ENCODE data around the gene PKIG. TPM values are rescaled to one million over a fixed set of nuclear protein-coding genes. Genes with fewer than 3 reads are reported as not detected.

PKIG gene
- total RNA-seq, 1 donor from 2014 or later = 8.4 TPM

- no peaks in the 10 kb centered on the region for H3K27me3 ChIP-seq (ENCODE audit: control insufficient read depth, insufficient read depth, low read length)
- FAIRE-seq (no peak), DNase-seq (ENCODE audit: low read depth) (no peak)
- no peak for TF ChIP-seq CTCF (IDR thresholded peaks at IDR 0.05; ENCODE audit: insufficient read depth, low read length, severe bottlenecking)
- H3K36me3 ChIP-seq (ENCODE audit: control insufficient read depth, insufficient read depth, low read length) = no peaks in the 10 kb centered on the region
- H3K4me3 ChIP-seq (ENCODE audit: low read depth, low read length) = no peak overlapping the region
Observed at GRCh38 chr20:44580581-44581268, 1.7 kb upstream of the PKIG start.

GRCh38 chr20:44581515-44581914, 864 bp upstream of the PKIG start:
- H3K27me3 ChIP-seq (ENCODE audit: control insufficient read depth, insufficient read depth, low read length) = no peaks in the 10 kb centered on the region
- no peak for DNase-seq (ENCODE audit: low read depth)
- FAIRE-seq = no peak
- no peak for TF ChIP-seq CTCF (IDR thresholded peaks at IDR 0.05; ENCODE audit: insufficient read depth, low read length, severe bottlenecking)
- H3K4me3 ChIP-seq (ENCODE audit: low read depth, low read length) = no peak overlapping the region
- no peaks in the 10 kb centered on the region for H3K36me3 ChIP-seq (ENCODE audit: control insufficient read depth, insufficient read depth, low read length)

GRCh38 chr20:44583157-44583556, 778 bp downstream of the PKIG start:
- DNase-seq (ENCODE audit: low read depth) (no peak), FAIRE-seq (no peak)
- no peak for TF ChIP-seq CTCF (IDR thresholded peaks at IDR 0.05; ENCODE audit: insufficient read depth, low read length, severe bottlenecking)
- H3K4me3 ChIP-seq (ENCODE audit: low read depth, low read length) = no peak overlapping the region
- H3K36me3 ChIP-seq (ENCODE audit: control insufficient read depth, insufficient read depth, low read length) = no peaks in the 10 kb centered on the region
- H3K27me3 ChIP-seq (ENCODE audit: control insufficient read depth, insufficient read depth, low read length) = no peaks in the 10 kb centered on the region

- Histone ChIP-seq H3K4me3 (ENCODE audit: low read depth, low read length) (no peak overlapping the region), H3K27me3 (ENCODE audit: control insufficient read depth, insufficient read depth, low read length) (no peaks in the 10 kb centered on the region), H3K36me3 (ENCODE audit: control insufficient read depth, insufficient read depth, low read length) (no peaks in the 10 kb centered on the region)
- TF ChIP-seq CTCF (IDR thresholded peaks at IDR 0.05; ENCODE audit: insufficient read depth, low read length, severe bottlenecking) = no peak
- FAIRE-seq = no peak
- DNase-seq (ENCODE audit: low read depth) = no peak
Observed at GRCh38 chr20:44584162-44584561, 1.8 kb downstream of the PKIG start.

GRCh38 chr20:44585057-44585963, 2.9 kb downstream of the PKIG start:
- FAIRE-seq = no peak
- Histone ChIP-seq H3K27me3 (ENCODE audit: control insufficient read depth, insufficient read depth, low read length) (no peaks in the 10 kb centered on the region), H3K4me3 (ENCODE audit: low read depth, low read length) (no peak overlapping the region), H3K36me3 (ENCODE audit: control insufficient read depth, insufficient read depth, low read length) (no peaks in the 10 kb centered on the region)
- no peak for TF ChIP-seq CTCF (IDR thresholded peaks at IDR 0.05; ENCODE audit: insufficient read depth, low read length, severe bottlenecking)
- no peak for DNase-seq (ENCODE audit: low read depth)

All from bronchial epithelial cell (primary cell).